Activated CD4-positive, alpha-beta T cell treated with anti-CD3 and anti-CD28 coated beads, Interleukin-2, amount 50 U/mL, for 1 hour (primary cell): ENCODE data around the gene YIPF3.
"Not testable (repeated sequence)": the region's sequence is repeated elsewhere in the genome, so short reads cannot be mapped to it uniquely, and the experiment has no call there.

Experiments used
- DNase-seq: peaks from one replicate; pipeline ENCODE4 v3.0.0-alpha.2; 2020

Gene YIPF3

GRCh38 chr6:43491750-43492661 is 24.7 kb downstream of the YIPF3 start:
- no peak for DNase-seq

DNA sequence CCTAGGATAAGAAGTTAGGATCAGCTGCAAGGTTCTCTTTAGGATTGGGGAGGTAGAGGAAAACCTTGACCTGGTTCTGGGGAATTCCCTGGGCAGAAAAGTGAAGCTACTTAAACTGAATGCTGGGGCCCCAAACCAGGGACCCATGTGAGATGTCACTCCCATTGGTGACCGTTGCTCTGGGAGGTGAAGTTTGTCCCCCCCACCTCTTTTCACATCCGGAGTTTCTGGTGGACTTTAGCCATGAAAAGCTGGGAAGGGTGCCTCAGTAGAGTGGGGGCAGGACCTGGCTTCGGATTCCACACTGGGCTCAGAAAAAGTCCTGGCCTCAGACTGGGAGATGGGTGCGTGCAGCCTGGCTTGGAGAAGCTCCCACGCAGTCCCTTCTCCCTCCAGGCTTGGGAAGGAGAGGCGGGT is 26.2 kb downstream of the YIPF3 start:
- no peak for DNase-seq

GRCh38 chr6:43489277-43490072 is 27.3 kb downstream of the YIPF3 start:
- no peak for DNase-seq

DNA sequence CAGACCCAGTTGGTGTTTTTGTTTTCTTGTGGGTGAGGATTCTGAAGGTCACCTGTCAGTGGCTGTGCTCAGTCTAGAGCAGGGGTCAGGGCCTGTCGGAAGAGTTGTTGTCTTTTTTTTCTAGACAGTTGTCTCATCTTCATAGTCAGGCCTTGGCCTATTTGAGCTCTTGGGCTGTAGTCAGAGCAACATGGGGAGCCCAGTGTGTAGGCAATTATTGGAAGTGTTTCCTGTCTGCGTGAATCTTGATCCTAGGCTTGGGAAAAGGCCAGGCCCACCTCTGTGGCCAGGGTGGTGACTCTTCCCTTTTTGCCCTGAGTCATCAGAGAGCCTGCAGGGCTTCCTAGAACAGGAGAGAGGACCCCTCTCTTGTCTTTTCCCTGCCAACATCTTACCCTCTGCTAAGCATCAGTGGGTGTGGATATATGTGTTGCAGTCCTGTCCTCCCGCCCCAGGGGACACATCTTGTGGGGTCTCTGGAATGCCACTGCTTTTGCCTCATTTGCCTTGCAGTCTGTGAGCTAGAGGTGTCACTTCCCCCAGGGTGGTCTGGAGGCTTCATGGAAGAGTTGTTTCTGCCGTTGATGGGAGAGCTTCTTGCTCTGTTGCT is 28.0 kb downstream of the YIPF3 start:
- no peak for DNase-seq

DNA sequence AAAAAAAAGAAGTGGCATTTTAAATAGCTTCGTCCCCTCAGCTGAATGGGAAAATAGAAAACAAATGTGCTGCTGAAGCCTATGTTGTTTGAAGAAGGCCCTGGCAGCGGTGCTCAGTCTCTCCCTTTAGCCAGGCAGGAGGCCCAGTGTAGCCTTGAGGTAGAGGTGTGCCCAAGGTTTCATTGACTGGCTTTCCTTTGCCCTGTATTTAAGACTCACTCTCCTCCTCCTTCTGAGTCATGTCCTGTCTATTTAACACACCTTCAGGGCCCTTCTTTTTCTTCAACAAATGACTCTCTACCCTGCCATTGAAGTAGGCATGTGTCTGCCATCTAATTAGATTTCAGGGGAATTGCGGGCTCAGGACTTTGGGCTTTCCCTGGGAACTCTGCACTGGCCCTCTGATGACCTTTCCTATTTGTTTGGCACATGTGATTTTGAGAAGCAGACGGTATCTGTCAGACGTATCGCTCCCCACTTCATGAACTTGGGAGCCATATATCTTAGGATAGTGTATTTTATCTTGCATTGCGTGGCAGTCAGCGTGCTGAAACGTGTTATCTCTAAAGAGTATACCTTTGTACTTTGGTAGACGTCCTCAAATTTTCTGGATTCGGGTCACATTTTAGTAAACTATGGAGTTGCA is 35.0 kb downstream of the YIPF3 start:
- DNase-seq, result no peak

GRCh38 chr6:43481075-43481474 is 35.7 kb downstream of the YIPF3 start:
- no peak for DNase-seq

- no peak for DNase-seq
Measured at GRCh38 chr6:43478008-43478372, 38.7 kb downstream of the YIPF3 start.

DNA sequence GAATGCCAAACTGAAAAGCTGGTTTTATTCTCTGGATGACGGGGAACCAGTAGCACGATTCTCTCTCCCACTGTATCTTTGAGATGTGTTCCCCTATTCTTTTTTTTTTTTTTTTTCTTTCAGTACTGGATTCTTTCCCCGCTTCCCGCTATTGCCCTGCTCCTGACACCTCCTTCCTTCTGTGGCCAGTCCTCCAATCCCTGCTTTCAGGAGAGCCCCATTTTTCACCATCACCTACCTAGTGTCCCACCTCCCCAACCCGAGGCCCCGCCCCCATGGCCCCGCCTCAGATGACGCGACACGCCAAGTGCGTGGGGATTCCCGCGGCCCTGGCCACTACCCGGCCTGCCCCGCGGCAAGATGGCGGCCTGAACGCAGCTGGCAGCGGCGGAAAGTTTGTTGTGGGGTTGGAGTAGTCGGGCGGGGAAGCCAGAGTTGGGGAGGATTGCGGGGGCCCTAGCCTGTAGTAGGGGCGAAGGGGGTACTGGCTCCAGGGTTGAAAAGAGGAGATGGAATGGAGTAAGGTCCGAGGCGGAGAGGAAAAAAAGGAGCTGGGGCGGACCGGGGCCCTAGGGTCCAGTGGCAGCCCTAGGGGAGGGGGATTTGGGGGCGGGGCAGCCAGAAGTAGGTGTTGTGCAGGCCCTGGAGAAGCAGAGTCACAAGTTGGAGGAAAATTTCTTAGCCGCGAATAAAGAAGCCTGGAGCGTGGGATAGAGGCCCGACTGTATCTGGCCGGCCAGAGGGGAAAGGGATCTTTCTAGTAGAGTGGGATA is 39.3 kb downstream of the YIPF3 start, which contains the start of gene TJAP1:
TSS of gene TJAP1 (plus strand) at position 336 of the 773 bp plus-strand sequence. CDS start 21,432 bp downstream, outside the sequence.
- peak; percentile 98 for DNase-seq

DNA sequence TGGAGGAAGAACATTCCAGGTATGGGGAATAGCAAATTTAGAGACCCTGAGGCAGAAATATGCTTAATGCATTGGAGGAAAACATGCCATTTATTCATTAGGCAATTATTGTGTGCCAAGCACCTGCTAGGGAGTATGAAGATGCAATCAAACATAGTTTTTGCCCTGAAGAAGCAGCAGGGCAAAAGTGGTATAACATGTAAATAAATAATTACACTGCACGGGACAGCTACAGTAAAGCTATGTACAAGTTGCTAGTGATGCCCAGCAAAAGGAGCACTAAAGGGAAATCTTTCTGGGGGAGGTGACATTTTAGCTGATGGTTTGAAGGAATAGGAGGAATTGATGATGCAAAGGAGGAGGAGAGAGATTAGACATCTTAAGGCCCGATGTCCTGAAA is 40.0 kb downstream of the YIPF3 start:
- no peak for DNase-seq

DNA sequence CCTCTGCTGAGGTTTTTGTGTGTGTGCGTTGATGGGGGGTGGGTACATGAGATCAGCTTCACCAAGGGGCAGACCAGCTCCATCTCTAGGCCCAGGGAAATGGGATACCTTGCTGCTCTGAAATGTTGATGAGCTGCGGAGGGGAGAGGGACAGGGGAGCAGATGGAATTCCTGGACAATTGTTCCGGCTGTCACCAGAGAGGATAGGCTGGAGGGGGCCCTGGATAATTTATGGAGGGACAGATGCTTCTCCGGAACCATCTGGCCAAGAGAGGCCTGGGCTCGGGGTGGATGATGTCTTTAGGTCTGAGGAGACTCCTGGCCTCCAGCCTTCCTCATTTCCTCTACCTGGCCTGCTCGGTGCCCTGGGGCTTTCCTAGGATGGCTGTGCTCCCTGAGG is 41.2 kb downstream of the YIPF3 start:
- no peak for DNase-seq

DNA sequence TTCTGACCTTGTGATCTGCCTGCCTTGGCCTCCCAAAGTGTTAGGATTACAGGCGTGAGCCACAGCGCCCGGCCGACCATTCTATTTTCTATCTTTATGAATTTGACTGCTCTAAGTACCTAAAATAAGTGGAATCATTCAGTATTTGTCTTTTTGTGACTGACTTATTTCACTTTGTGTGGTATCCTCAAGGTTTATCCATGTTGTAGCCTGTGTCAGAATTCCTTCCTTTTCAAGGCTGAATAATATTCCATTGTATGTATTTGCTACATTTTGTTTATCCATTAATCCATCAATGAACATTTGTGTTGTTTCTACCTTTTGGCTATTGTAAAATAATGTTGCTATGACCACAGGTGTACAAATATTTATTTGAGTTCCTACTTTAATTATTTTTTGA is 44.2 kb downstream of the YIPF3 start:
- DNase-seq, result no peak

GRCh38 chr6:43471399-43471798 is 45.3 kb downstream of the YIPF3 start:
- DNase-seq, result no peak

- no peak for DNase-seq
Measured at GRCh38 chr6:43469947-43470346, 46.8 kb downstream of the YIPF3 start.

GRCh38 chr6:43468748-43469681 is 47.7 kb downstream of the YIPF3 start:
- no peak for DNase-seq

GRCh38 chr6:43468240-43468639 is 48.5 kb downstream of the YIPF3 start:
- DNase-seq, result no peak

DNA sequence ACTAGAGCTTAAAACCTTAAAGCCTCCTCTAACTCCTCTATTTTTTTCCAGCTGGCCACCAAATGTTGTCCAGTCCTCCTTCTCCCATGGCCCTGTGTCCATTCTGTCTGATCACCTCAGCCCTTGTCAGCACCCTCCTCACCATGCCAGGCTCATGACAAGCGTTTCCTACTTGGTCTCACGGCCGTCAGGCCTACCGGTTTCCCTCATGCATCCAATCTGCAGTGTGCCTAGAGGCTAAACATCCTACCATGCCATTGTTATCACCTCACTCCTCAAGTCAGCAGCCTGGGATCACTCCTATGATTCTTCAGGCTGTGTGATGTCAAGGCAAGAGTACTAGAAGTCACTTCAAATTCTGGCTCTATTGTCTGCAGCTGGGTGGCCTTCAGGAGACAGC is 49.0 kb downstream of the YIPF3 start:
- no peak for DNase-seq

DNA sequence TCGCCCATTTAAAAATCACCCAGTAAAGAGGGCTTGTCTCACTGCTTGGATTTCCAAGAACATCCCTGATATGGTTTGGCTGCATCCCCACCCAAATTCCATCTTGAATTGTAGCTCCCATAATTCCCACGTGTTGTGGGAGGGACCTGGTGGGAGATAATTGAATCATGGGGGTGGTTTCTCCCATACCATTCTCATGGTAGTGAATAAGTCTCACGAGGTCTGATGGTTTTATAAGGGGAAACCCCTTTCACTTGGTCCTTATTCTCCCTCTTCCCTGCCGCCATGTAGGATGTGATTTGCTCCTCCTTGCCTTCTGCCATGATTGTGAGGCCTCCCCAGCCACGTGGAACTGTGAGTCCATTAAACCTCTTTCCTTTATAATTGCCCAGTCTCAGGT is 49.5 kb downstream of the YIPF3 start:
- not testable (repeated sequence) for DNase-seq

DNA sequence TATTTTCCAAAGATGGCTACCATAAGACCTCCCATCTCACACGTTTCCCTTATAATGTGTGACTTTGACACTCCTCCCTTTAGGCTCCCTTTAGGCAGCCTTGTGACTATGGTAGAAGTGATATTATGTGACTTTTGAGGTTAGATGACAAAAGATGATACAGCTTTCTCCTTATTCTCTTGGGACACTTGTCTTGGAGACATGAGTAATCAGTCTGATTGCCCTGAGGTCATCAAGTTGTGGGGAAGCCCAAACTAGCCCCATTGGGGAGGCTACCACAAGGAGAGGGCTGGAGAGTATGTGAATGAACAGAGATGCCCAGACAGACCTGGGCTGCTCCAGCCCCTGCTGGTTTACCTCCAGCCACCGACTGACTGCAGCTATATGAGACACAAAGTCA is 50.8 kb downstream of the YIPF3 start:
- DNase-seq, result no peak

GRCh38 chr6:43464337-43464736 is 52.4 kb downstream of the YIPF3 start:
- DNase-seq, result no peak

- no peak for DNase-seq
Measured at GRCh38 chr6:43461936-43462335, 54.8 kb downstream of the YIPF3 start.
